ENCODE measurements around the gene USB1.
A peak's percentile ranks its signal among the peaks of the same experiment; 100 is the strongest.
"Not testable (repeated sequence)": the region's sequence is repeated elsewhere in the genome, so short reads cannot be mapped to it uniquely, and the experiment has no call there.

Gene USB1

GRCh38 chr16:57976331-57976796 is 24.8 kb upstream of the USB1 start:
- H3K36me3 ChIP-seq (ENCODE audit: insufficient read depth): no peaks in the 10 kb centered on the region
- H3K4me1 ChIP-seq (ENCODE audit: low read depth, poor library complexity, severe bottlenecking): peaks cover 14% of the 10 kb centered on the region
- TF ChIP-seq CTCF (conservative IDR thresholded peaks at IDR 0.05; ENCODE audit: low read depth, low read length): no peak
- H3K4me3 ChIP-seq (IDR thresholded peaks at IDR 0.05; ENCODE audit: insufficient read depth, low read depth, low read length): no peak overlapping the region
- no peaks in the 10 kb centered on the region for H4K20me1 ChIP-seq (ENCODE audit: insufficient read depth)
- no peak overlapping the region for H3K4me2 ChIP-seq
- no peaks in the 10 kb centered on the region for H3K79me2 ChIP-seq (ENCODE audit: insufficient read depth, low read depth)
- no peak overlapping the region for H3K27ac ChIP-seq
- H2AFZ ChIP-seq (ENCODE audit: low read depth): no peak overlapping the region
- no peaks in the 10 kb centered on the region for H3K27me3 ChIP-seq (ENCODE audit: insufficient read depth, low read depth)
- no peak overlapping the region for H3K9ac ChIP-seq

DNA sequence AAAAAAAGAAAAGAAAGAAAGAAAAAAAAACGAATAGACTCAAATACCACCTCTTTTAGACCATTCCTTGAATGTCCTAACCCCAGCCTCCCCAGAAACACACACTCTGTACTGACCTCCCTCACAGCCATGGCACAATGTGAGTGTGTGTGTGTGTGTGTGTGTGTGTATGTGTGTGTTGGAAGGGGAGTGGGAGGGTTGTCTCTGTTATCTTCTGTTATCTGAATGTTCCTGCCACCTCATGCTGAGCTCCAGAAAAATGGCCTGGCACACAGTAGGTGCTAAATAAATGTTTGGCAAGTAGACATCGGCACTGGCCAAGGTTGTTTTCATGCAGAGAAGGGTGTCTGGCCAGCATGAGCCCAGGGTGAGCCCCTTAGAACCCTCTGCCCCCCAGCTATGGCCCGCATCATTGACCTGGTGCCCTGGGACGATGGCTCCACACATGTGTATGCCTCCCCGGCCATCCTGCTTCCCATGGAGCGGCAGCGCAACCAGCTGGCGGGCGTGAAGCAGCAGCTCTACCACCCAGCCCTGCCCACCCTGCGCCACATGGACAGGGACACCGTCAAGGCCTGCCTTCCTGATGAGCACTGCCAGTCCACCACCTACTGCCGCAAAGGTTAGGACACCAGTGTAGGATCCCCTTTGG is 23.7 kb upstream of the USB1 start:
- no peaks in the 10 kb centered on the region for H3K36me3 ChIP-seq (ENCODE audit: insufficient read depth)
- H2AFZ ChIP-seq (ENCODE audit: low read depth): no peak overlapping the region
- no peaks in the 10 kb centered on the region for H3K79me2 ChIP-seq (ENCODE audit: insufficient read depth, low read depth)
- H3K4me1 ChIP-seq (ENCODE audit: low read depth, poor library complexity, severe bottlenecking): peaks cover 26% of the 10 kb centered on the region
- TF ChIP-seq CTCF (conservative IDR thresholded peaks at IDR 0.05; ENCODE audit: low read depth, low read length): no peak
- H4K20me1 ChIP-seq (ENCODE audit: insufficient read depth): no peaks in the 10 kb centered on the region
- H3K4me3 ChIP-seq (IDR thresholded peaks at IDR 0.05; ENCODE audit: insufficient read depth, low read depth, low read length): no peak overlapping the region
- no peak overlapping the region for H3K9ac ChIP-seq
- H3K27ac ChIP-seq: no peak overlapping the region
- H3K4me2 ChIP-seq: no peak overlapping the region
- no peaks in the 10 kb centered on the region for H3K27me3 ChIP-seq (ENCODE audit: insufficient read depth, low read depth)

DNA sequence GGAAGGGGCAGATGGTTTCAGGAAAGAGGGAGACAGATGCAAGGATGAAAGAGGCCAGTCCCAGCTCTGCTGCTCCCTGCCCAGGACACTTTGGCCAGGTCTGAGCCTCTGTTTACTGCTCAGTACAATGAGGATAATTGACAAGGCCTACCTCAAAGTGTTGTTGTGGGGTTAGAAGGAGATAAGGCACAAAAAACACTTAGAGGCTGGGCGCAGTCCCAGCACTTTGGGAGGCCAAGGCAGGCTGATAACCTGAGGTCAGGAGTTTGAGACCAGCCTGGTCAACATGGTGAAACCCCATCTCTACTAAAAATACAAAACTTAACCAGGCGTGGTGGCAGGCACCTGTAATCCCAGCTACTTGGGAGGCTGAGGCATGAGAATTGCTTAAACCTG is 23.1 kb upstream of the USB1 start:
- not testable (repeated sequence) for H3K4me2 ChIP-seq; H2AFZ ChIP-seq (ENCODE audit: low read depth); H3K79me2 ChIP-seq (ENCODE audit: insufficient read depth, low read depth); H3K9ac ChIP-seq; H3K27me3 ChIP-seq (ENCODE audit: insufficient read depth, low read depth); H3K27ac ChIP-seq; H3K36me3 ChIP-seq (ENCODE audit: insufficient read depth); H3K4me3 ChIP-seq (IDR thresholded peaks at IDR 0.05; ENCODE audit: insufficient read depth, low read depth, low read length); H4K20me1 ChIP-seq (ENCODE audit: insufficient read depth)
- peaks cover 30% of the 10 kb centered on the region for H3K4me1 ChIP-seq (ENCODE audit: low read depth, poor library complexity, severe bottlenecking)

GRCh38 chr16:57979006-57979585 is 22.1 kb upstream of the USB1 start:
- TF ChIP-seq CTCF (conservative IDR thresholded peaks at IDR 0.05; ENCODE audit: low read depth, low read length): no peak
- no peak overlapping the region for H3K27ac ChIP-seq
- H3K79me2 ChIP-seq (ENCODE audit: insufficient read depth, low read depth): no peaks in the 10 kb centered on the region

DNA sequence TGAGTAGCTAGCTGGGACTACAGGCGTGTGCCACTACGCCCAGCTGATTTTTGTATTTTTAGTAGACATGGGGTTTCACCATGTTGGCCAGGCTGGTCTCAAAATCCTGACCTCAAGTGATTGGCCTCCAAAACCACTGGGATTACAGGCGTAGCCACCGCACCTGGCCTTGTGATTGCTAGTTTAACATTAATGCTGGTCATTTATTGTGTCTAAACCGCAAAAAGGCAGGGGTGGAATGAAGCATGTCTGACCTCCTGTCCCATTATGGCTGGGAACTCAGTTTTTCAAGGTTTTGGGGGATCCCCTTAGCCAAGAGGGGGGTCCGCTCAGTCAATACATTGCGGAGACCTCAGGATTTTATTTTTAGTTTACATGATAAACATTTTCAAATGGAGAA is 19.6 kb upstream of the USB1 start:
- Histone ChIP-seq H3K79me2 (ENCODE audit: insufficient read depth, low read depth) (no peaks in the 10 kb centered on the region), H3K4me1 (ENCODE audit: low read depth, poor library complexity, severe bottlenecking) (peaks cover 30% of the 10 kb centered on the region), H4K20me1 (ENCODE audit: insufficient read depth) (no peaks in the 10 kb centered on the region), H3K9ac (peak overlapping the region; percentile 19; the same call in 1 of the 2 replicates), H3K4me2 (peak overlapping the region; percentile 49), H3K4me3 (IDR thresholded peaks at IDR 0.05; ENCODE audit: insufficient read depth, low read depth, low read length) (no peak overlapping the region), H3K27me3 (ENCODE audit: insufficient read depth, low read depth) (no peaks in the 10 kb centered on the region), H3K36me3 (ENCODE audit: insufficient read depth) (no peaks in the 10 kb centered on the region), H2AFZ (ENCODE audit: low read depth) (peak overlapping the region; percentile 14; the same call in 1 of the 2 replicates), H3K27ac (peak overlapping the region; percentile 69)
- TF ChIP-seq CTCF (conservative IDR thresholded peaks at IDR 0.05; ENCODE audit: low read depth, low read length): no peak

More at GRCh38 chr16:57979006-57979585, 22.1 kb upstream of the USB1 start:
- no peak overlapping the region for H3K4me3 ChIP-seq (IDR thresholded peaks at IDR 0.05; ENCODE audit: insufficient read depth, low read depth, low read length)
- H3K9ac ChIP-seq: no peak overlapping the region
- no peak overlapping the region for H2AFZ ChIP-seq (ENCODE audit: low read depth)
- no peak overlapping the region for H3K4me2 ChIP-seq
- no peaks in the 10 kb centered on the region for H3K36me3 ChIP-seq (ENCODE audit: insufficient read depth)
- H3K4me1 ChIP-seq (ENCODE audit: low read depth, poor library complexity, severe bottlenecking): peaks cover 30% of the 10 kb centered on the region
- H4K20me1 ChIP-seq (ENCODE audit: insufficient read depth): no peaks in the 10 kb centered on the region
- H3K27me3 ChIP-seq (ENCODE audit: insufficient read depth, low read depth): no peaks in the 10 kb centered on the region

All from KMS-11 (cell line).